Activated T-helper 17 cell treated with anti-CD3 and anti-CD28 coated beads, Interleukin-2, amount 50 U/mL, for 72 hours (primary cell): ENCODE measurements around the gene ITGA6. TPM values are rescaled to one million over a fixed set of nuclear protein-coding genes. Genes with fewer than 3 reads are reported as not detected.
"Not testable (repeated sequence)": the region's sequence is repeated elsewhere in the genome, so short reads cannot be mapped to it uniquely, and the experiment has no call there.

Experiments
- ATAC-seq: fragments of 150-1000 bp; cut with Tn5 transposase; replicated peaks from 2 replicates; pipeline ENCODE4 v1.10.0; 2021; ENCODE audit warnings: mild to moderate bottlenecking, moderate library complexity
- H3K27ac Mint-ChIP-seq: one replicate; pipeline ENCODE4 v1.8.0; 2022; ENCODE audit warnings: mixed read lengths
- H3K27me3 Mint-ChIP-seq: one replicate; pipeline ENCODE4 v1.8.0; 2022; ENCODE audit warnings: mixed read lengths
- H3K36me3 Mint-ChIP-seq: one replicate; pipeline ENCODE4 v1.8.0; 2022; ENCODE audit warnings: low read depth, mild to moderate bottlenecking, mixed read lengths
- H3K4me1 Mint-ChIP-seq: one replicate; pipeline ENCODE4 v1.8.0; 2022; ENCODE audit warnings: mixed read lengths
- H3K4me3 Mint-ChIP-seq: one replicate; pipeline ENCODE4 v1.8.0; 2022; ENCODE audit warnings: mild to moderate bottlenecking, mixed read lengths
- H3K9me3 Mint-ChIP-seq: one replicate; pipeline ENCODE4 v1.8.0; 2022; ENCODE audit warnings: mixed read lengths
- total RNA-seq, 2 donors: library from RNA; stranded (reverse); gene quantifications; one replicate each; pipeline ENCODE4 v1.2.3, GENCODE V29; 2022

ITGA6 gene
- total RNA-seq, 2 donors from 2014 or later: 2.2 to 4.9 TPM

- no peak overlapping the region for H3K4me3 Mint-ChIP-seq
- peaks cover 4% of the 10 kb centered on the region for H3K4me1 Mint-ChIP-seq
- peaks cover 41% of the 10 kb centered on the region for H3K36me3 Mint-ChIP-seq
- no peak for ATAC-seq
- no peaks in the 10 kb centered on the region for H3K27me3 Mint-ChIP-seq
- H3K27ac Mint-ChIP-seq: no peak overlapping the region
- H3K9me3 Mint-ChIP-seq: peaks cover 12% of the 10 kb centered on the region
Measured at GRCh38 chr2:172531309-172531708, 103.9 kb downstream of the ITGA6 start.

- not testable (repeated sequence) for ATAC-seq, H3K4me1 Mint-ChIP-seq, H3K27ac Mint-ChIP-seq, H3K4me3 Mint-ChIP-seq, H3K27me3 Mint-ChIP-seq
- peaks cover 41% of the 10 kb centered on the region for H3K36me3 Mint-ChIP-seq
- H3K9me3 Mint-ChIP-seq: peaks cover 11% of the 10 kb centered on the region
Measured at GRCh38 chr2:172532461-172532860, 105.1 kb downstream of the ITGA6 start.

GRCh38 chr2:172533687-172534086 lies 106.3 kb downstream of the ITGA6 start:
- peak; percentile 53 for ATAC-seq
- no peak overlapping the region for H3K4me3 Mint-ChIP-seq
- H3K36me3 Mint-ChIP-seq: peaks cover 41% of the 10 kb centered on the region
- peaks cover 4% of the 10 kb centered on the region for H3K4me1 Mint-ChIP-seq
- no peak overlapping the region for H3K27ac Mint-ChIP-seq
- H3K9me3 Mint-ChIP-seq: peaks cover 11% of the 10 kb centered on the region
- no peaks in the 10 kb centered on the region for H3K27me3 Mint-ChIP-seq

GRCh38 chr2:172535119-172535518 lies 107.7 kb downstream of the ITGA6 start:
- Mint-ChIP-seq H3K36me3 (peaks cover 32% of the 10 kb centered on the region), H3K9me3 (peaks cover 10% of the 10 kb centered on the region), H3K27ac (no peak overlapping the region), H3K4me3 (no peak overlapping the region), H3K27me3 (no peaks in the 10 kb centered on the region), H3K4me1 (peaks cover 4% of the 10 kb centered on the region)
- ATAC-seq: no peak

DNA sequence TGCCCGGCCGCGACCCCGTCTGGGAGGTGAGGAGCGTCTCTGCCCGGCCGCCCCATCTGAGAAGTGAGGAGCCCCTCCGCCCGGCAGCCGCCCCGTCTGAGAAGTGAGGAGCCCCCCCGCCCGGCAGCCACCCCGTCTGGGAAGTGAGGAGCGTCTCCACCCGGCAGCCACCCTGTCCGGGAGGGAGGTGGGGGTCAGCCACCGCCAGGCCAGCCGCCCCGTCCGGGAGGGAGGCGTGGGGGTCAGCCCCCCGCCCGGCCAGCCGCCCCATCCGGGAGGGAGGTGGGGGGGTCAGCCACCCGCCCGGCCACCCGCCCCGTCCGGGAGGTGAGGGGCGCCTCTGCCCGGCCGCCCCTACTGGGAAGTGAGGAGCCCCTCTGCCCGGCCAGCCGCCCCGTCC lies 110.5 kb downstream of the ITGA6 start:
- not testable (repeated sequence) for H3K4me3 Mint-ChIP-seq, H3K4me1 Mint-ChIP-seq, ATAC-seq, H3K27ac Mint-ChIP-seq, H3K27me3 Mint-ChIP-seq, H3K9me3 Mint-ChIP-seq
- peaks cover 20% of the 10 kb centered on the region for H3K36me3 Mint-ChIP-seq

- peaks cover 11% of the 10 kb centered on the region for H3K36me3 Mint-ChIP-seq
- no peak for ATAC-seq
- H3K4me3 Mint-ChIP-seq: no peak overlapping the region
- H3K9me3 Mint-ChIP-seq: peaks cover 5% of the 10 kb centered on the region
- H3K27ac Mint-ChIP-seq: no peak overlapping the region
- peaks cover 3% of the 10 kb centered on the region for H3K4me1 Mint-ChIP-seq
- H3K27me3 Mint-ChIP-seq: no peaks in the 10 kb centered on the region
Measured at GRCh38 chr2:172539767-172540166, 112.4 kb downstream of the ITGA6 start.

GRCh38 chr2:172540421-172540820 lies 113.0 kb downstream of the ITGA6 start:
- no peaks in the 10 kb centered on the region for H3K4me1 Mint-ChIP-seq
- no peaks in the 10 kb centered on the region for H3K27me3 Mint-ChIP-seq
- H3K36me3 Mint-ChIP-seq: peaks cover 5% of the 10 kb centered on the region
- H3K4me3 Mint-ChIP-seq: no peak overlapping the region
- no peak overlapping the region for H3K27ac Mint-ChIP-seq
- ATAC-seq: no peak
- no peaks in the 10 kb centered on the region for H3K9me3 Mint-ChIP-seq

- peaks cover 5% of the 10 kb centered on the region for H3K36me3 Mint-ChIP-seq
- H3K9me3 Mint-ChIP-seq: no peaks in the 10 kb centered on the region
Measured at GRCh38 chr2:172545408-172546075, 118.2 kb downstream of the ITGA6 start.

GRCh38 chr2:172549131-172549530 lies 121.7 kb downstream of the ITGA6 start:
- no peaks in the 10 kb centered on the region for H3K9me3 Mint-ChIP-seq
- ATAC-seq: no peak
- no peaks in the 10 kb centered on the region for H3K27me3 Mint-ChIP-seq
- H3K4me1 Mint-ChIP-seq: peaks cover 31% of the 10 kb centered on the region
- no peak overlapping the region for H3K4me3 Mint-ChIP-seq
- no peak overlapping the region for H3K27ac Mint-ChIP-seq
- peaks cover 31% of the 10 kb centered on the region for H3K36me3 Mint-ChIP-seq

More at GRCh38 chr2:172545408-172546075, 118.2 kb downstream of the ITGA6 start:
- no peaks in the 10 kb centered on the region for H3K27me3 Mint-ChIP-seq
- no peak overlapping the region for H3K27ac Mint-ChIP-seq
- no peak overlapping the region for H3K4me3 Mint-ChIP-seq
- peaks cover 11% of the 10 kb centered on the region for H3K4me1 Mint-ChIP-seq
- ATAC-seq: no peak

GRCh38 chr2:172549802-172550201 lies 122.4 kb downstream of the ITGA6 start:
- Mint-ChIP-seq H3K36me3 (peaks cover 32% of the 10 kb centered on the region), H3K4me3 (peak overlapping the region; percentile 15), H3K4me1 (peaks cover 35% of the 10 kb centered on the region)
- ATAC-seq, H3K9me3 Mint-ChIP-seq, H3K27me3 Mint-ChIP-seq, H3K27ac Mint-ChIP-seq: not testable (repeated sequence)

DNA sequence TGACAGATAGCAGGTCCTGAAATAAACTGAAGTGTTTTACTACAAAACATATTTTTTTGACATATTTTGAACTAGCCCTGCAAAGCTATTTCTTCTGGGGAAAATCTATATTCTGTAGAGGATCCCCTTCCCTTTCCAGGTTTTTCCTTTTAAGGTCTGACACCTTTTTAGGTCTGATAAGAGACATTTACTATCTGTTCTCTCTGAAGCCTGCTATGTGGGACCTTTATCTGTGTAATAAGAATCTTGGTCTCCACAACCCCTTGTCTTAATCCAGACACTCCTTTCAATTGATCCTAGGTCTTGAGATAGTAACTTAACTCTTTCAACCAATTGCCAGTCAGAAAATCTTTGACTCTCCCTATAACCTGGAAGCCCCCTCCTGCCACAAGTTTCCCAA lies 123.0 kb downstream of the ITGA6 start:
- no peak for ATAC-seq
- H3K4me3 Mint-ChIP-seq: peak overlapping the region; percentile 15
- H3K27me3 Mint-ChIP-seq: no peaks in the 10 kb centered on the region
- no peak overlapping the region for H3K27ac Mint-ChIP-seq
- peaks cover 41% of the 10 kb centered on the region for H3K4me1 Mint-ChIP-seq
- H3K36me3 Mint-ChIP-seq: peaks cover 38% of the 10 kb centered on the region
- no peaks in the 10 kb centered on the region for H3K9me3 Mint-ChIP-seq

DNA sequence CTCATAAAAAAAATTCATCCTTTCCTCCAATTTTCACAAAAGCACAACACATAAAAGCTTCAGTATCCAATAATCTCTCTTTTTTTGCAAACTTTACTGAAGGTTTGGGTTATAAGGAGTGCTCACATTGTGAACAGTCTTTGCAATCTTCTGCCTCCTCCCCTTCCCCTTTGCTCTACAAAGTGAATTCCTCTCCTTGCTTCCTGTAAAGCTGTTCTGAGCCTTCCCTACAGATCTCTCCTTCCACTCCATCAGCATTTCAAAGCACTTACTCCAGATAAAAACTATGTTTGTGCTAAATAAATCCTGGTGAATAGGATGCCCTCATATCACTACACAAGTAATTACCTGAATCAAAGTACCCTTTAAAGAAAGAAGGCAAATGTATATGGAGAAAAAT lies 123.9 kb downstream of the ITGA6 start:
- no peaks in the 10 kb centered on the region for H3K27me3 Mint-ChIP-seq
- H3K4me1 Mint-ChIP-seq: peaks cover 41% of the 10 kb centered on the region
- H3K27ac Mint-ChIP-seq: no peak overlapping the region
- ATAC-seq: no peak
- no peaks in the 10 kb centered on the region for H3K9me3 Mint-ChIP-seq
- peaks cover 45% of the 10 kb centered on the region for H3K36me3 Mint-ChIP-seq
- no peak overlapping the region for H3K4me3 Mint-ChIP-seq

DNA sequence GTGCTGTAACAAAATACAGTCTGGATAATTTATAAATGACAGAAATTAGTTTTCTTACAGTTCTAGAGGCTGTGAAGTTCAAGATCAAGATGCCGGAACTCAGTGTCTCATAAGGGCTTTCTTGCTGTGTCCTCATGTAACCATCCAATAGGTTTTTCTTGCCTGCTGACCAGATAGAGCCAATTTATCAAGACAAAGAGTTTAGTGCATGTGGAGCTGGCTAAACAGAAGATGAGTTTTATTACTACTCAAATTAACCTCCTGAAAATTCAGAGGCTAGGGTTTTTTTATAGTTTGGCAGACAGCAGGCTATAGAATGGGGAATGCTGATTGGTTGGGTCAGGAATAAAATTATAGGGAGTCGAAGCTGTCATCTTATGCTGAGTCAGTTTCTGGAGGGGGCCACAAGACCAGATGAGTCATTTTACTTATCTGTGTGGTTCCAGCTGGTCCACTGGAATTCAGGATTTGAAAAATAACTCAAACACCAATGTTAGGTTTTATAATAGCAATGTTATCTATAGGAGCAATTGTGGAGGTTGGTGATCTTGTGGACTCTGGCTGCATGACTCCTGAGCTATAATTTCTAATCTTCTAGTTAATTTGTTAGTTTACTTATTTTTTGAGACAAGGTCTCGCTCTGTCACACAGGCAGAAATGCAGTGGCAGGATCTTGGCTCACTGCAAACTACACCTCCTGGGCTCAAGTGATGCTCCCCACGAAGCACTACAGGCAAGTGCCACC lies 125.3 kb downstream of the ITGA6 start:
- Mint-ChIP-seq H3K27ac (no peak overlapping the region), H3K9me3 (no peaks in the 10 kb centered on the region), H3K36me3 (peaks cover 60% of the 10 kb centered on the region), H3K27me3 (no peaks in the 10 kb centered on the region), H3K4me3 (peak overlapping the region; percentile 91), H3K4me1 (peaks cover 47% of the 10 kb centered on the region)
- no peak for ATAC-seq

DNA sequence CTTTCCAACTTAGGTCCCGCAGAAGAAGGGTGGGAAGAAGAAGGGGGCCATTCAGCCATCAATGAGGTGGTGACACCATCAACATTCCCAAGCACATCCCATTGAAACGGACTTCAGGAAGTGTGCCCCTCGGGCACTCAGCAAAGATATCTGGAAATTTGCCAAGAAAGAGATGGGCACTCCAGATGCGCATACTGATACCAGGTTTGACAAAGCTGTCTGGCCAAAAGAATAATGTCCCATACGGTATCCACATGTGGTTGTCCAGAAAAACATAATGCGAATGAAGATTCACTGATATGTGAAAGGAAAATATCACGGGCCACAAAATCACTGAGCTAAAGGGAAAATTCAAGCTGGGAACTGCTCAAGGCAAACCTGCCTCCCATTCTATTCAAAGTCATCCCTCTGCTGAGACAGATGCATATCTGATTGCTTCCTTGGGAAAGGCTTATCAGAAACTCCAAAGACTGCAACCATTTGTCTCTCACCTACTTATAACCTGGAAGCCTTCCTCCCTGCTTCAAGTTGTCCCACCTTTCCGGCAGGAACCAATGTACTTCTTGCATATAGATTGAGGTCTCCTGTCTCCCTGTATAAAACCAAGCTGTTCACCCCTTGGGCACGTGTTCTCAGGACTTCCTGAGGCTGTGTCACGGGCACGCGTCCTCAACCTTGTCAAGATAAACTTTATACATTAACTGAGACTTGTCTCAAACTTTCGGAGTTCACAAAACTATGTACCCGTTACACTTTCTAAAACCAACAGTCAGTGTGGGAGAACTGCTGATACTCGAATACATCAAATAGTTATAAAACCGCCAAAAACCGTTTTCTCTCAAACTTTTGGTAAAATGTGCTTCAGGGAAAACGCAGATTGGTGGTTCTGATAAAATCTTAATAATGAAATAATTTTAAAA lies 127.2 kb downstream of the ITGA6 start:
- Mint-ChIP-seq H3K27ac (peak overlapping the region; percentile 91), H3K36me3 (peaks cover 79% of the 10 kb centered on the region), H3K4me1 (peaks cover 45% of the 10 kb centered on the region), H3K27me3 (no peaks in the 10 kb centered on the region), H3K4me3 (peak overlapping the region; percentile 91), H3K9me3 (no peaks in the 10 kb centered on the region)
- ATAC-seq: no peak
